CD14-positive monocyte (primary cell): Measurements from ENCODE around the gene TMEM215. TPM values are rescaled to one million over a fixed set of nuclear protein-coding genes. Genes with fewer than 3 reads are reported as not detected.

Source experiments
- DNase-seq, 3 donors: peaks; one replicate each; pipeline ENCODE4 v3.0.0-alpha.2; 2011 to 2022
- H2AFZ ChIP-seq: 2 replicates; pipeline ENCODE4 v1.6.0; 2012; ENCODE audit warnings: mild to moderate bottlenecking, low read depth, low read length, inconsistent platforms; ENCODE audit not compliant: insufficient read depth, poor library complexity, severe bottlenecking
- H3K27ac ChIP-seq, 2 donors: 1 replicate in 1 of 2; 2 replicates in 1 of 2; pipeline ENCODE4 v1.5.1; 2012 to 2013; ENCODE audit warnings: low read length in 2 of 2, control low read depth in 1 of 2, inconsistent platforms in 1 of 2, low read depth in 1 of 2, mild to moderate bottlenecking in 1 of 2
- H3K27me3 ChIP-seq, 2 donors: one replicate each; pipeline versions ENCODE4 v1.6.0 to v1.6.1; 2011 to 2013; ENCODE audit warnings: low read length in 2 of 2; ENCODE audit not compliant: control insufficient read depth in 2 of 2, insufficient read depth in 2 of 2
- H3K36me3 ChIP-seq, 2 donors: replicated peaks in 1 of 2; 1 replicate in 1 of 2; 2 replicates in 1 of 2; pipeline versions ENCODE4 v1.5.1 to v1.6.1; 2012 to 2013; ENCODE audit warnings: low read length in 2 of 2, control low read depth in 1 of 2, inconsistent platforms in 1 of 2, mild to moderate bottlenecking in 1 of 2; ENCODE audit not compliant: insufficient read depth in 2 of 2, control insufficient read depth in 1 of 2
- H3K4me1 ChIP-seq, 2 donors: 1 replicate in 1 of 2; 2 replicates in 1 of 2; pipeline versions ENCODE4 v1.5.1 to v1.6.1; 2012 to 2013; ENCODE audit warnings: low read length in 2 of 2, control low read depth in 1 of 2, inconsistent platforms in 1 of 2, mild to moderate bottlenecking in 1 of 2, moderate library complexity in 1 of 2; ENCODE audit not compliant: insufficient read depth in 2 of 2, control insufficient read depth in 1 of 2
- H3K4me2 ChIP-seq: replicated peaks from 2 replicates; pipeline ENCODE3; 2012; ENCODE audit warnings: low read length, moderate library complexity, mild to moderate bottlenecking; ENCODE audit not compliant: poor library complexity, severe bottlenecking; ENCODE audit errors: extremely low read depth
- H3K4me3 ChIP-seq, 3 experiments: fragments of 200-600 bp in 1 of 3; sonication (generic) in 1 of 3; replicated peaks in 1 of 3; 1 replicate in 2 of 3; 2 replicates in 1 of 3; pipeline ENCODE4 v1.5.1; 2011 to 2013; ENCODE audit warnings: low read length in 3 of 3, mild to moderate bottlenecking in 3 of 3, control low read depth in 2 of 3, low read depth in 2 of 3, inconsistent platforms in 1 of 3, moderate library complexity in 1 of 3
- H3K79me2 ChIP-seq: 2 replicates; pipeline ENCODE4 v1.6.0; 2012; ENCODE audit warnings: mild to moderate bottlenecking, control low read depth, inconsistent platforms, low read length, moderate library complexity; ENCODE audit not compliant: insufficient read depth
- H3K9ac ChIP-seq: 2 replicates; pipeline ENCODE4 v1.6.0; 2017; ENCODE audit warnings: low read length, mild to moderate bottlenecking; ENCODE audit not compliant: insufficient read depth, poor library complexity, severe bottlenecking
- H3K9me3 ChIP-seq, 2 donors: replicated peaks in 1 of 2; 1 replicate in 1 of 2; 2 replicates in 1 of 2; pipeline versions ENCODE4 v1.5.1 to v1.6.1; 2012 to 2013; ENCODE audit warnings: low read length in 2 of 2, control low read depth in 1 of 2; ENCODE audit not compliant: control insufficient read depth in 1 of 2, insufficient read depth in 1 of 2
- H4K20me1 ChIP-seq: 2 replicates; pipeline ENCODE4 v1.6.0; 2012; ENCODE audit warnings: mild to moderate bottlenecking, low read length, control low read depth, moderate library complexity; ENCODE audit not compliant: insufficient read depth
- H3K27ac Mint-ChIP-seq, 7 donors: one replicate each; pipeline ENCODE4 v1.8.0; 2020; ENCODE audit warnings: mild to moderate bottlenecking in 7 of 7, mixed read lengths in 7 of 7, moderate library complexity in 6 of 7, inconsistent platforms in 2 of 7
- H3K27me3 Mint-ChIP-seq, 3 donors: one replicate each; pipeline ENCODE4 v1.8.0; 2021 to 2022; ENCODE audit warnings: low read depth in 3 of 3, mild to moderate bottlenecking in 3 of 3, mixed read lengths in 3 of 3, moderate library complexity in 3 of 3, inconsistent platforms in 1 of 3
- H3K36me3 Mint-ChIP-seq, 2 donors: one replicate each; pipeline ENCODE4 v1.8.0; 2020; ENCODE audit warnings: mixed read lengths in 2 of 2, inconsistent platforms in 1 of 2, mild to moderate bottlenecking in 1 of 2
- H3K4me1 Mint-ChIP-seq: one replicate; pipeline ENCODE4 v1.8.0; 2020; ENCODE audit warnings: mild to moderate bottlenecking, mixed read lengths
- H3K4me3 Mint-ChIP-seq, 2 donors: one replicate each; pipeline ENCODE4 v1.8.0; 2020; ENCODE audit warnings: mild to moderate bottlenecking in 2 of 2, mixed read lengths in 2 of 2, moderate library complexity in 1 of 2
- H3K9me3 Mint-ChIP-seq, 7 donors: one replicate each; pipeline ENCODE4 v1.8.0; 2020 to 2022; ENCODE audit warnings: mixed read lengths in 7 of 7, mild to moderate bottlenecking in 6 of 7, moderate library complexity in 6 of 7, inconsistent platforms in 2 of 7
- CTCF ChIP-seq: fragments of 200-600 bp; IDR thresholded peaks from one replicate; pipeline ENCODE4 v1.8.0; 2022; ENCODE audit warnings: antibody characterized with exemption, mild to moderate bottlenecking
- WGBS: methylation state at CpG from one replicate; pipeline ENCODE4 v1.1.5; 2013; ENCODE audit warnings: missing lambda C conversion rate; ENCODE audit not compliant: insufficient coverage; 5-methylcytosine and 5-hydroxymethylcytosine counted together
- intact Hi-C, 2 donors: fragments of 100-400 bp; cut with micrococcal nuclease; formaldehyde crosslinking; loops; one replicate each; pipeline versions ENCODE4 v1.15.0 to v1.15.1; 2023
- polyA minus RNA-seq: library from RNA; depleted of rRNA, polyadenylated mRNA; stranded (reverse); fragments of >200 nt; gene quantifications from 2 replicates; pipeline ENCODE4 v1.2.3, GENCODE V29; 2012
- polyA plus RNA-seq, 3 donors: library from polyadenylated mRNA; depleted of rRNA in 1 of 3; unstranded in 2 of 3; stranded (reverse) in 1 of 3; fragments of 300-500 nt in 2 of 3; fragments of >200 nt in 1 of 3; fragmentation: Illumina TruSeq in 2 of 3; gene quantifications; 1 replicate in 2 of 3; 2 replicates in 1 of 3; pipeline ENCODE4 v1.2.3, GENCODE V29; 2012 to 2021
- total RNA-seq, 12 experiments: library from RNA in 1 of 12; stranded (reverse) in 1 of 12; fragments of 120-200 nt in 1 of 12; gene quantifications; one replicate each; pipeline ENCODE4 v1.2.4 and lab custom pipeline; 2013 to 2026; ENCODE audit warnings: mixed read lengths in 6 of 12, inconsistent platforms in 1 of 12

Gene TMEM215
- not detected for total RNA-seq (2013)
- not detected for polyA plus RNA-seq
- polyA minus RNA-seq, result 0.14 TPM in 1 of 2 replicates, not detected in the other
- 0 to 2.1 (median 0.08) reads per million in 11 experiments for total RNA-seq (lab: John Stamatoyannopoulos, UW)

- Mint-ChIP-seq H3K36me3 (no peaks in the 10 kb centered on the region), H3K9me3 (peaks cover 0 to 15% (median 2%) of the 10 kb centered on the region in 7 donors), H3K4me1 (no peaks in the 10 kb centered on the region), H3K4me3 (peak within 1 kb of the TSS in 1 of 2 donors; percentile 74), H3K27me3 (peaks cover 31 to 69% (median 62%) of the 10 kb centered on the region in 3 donors), H3K27ac (no peak within 1 kb of the TSS)
- Histone ChIP-seq H3K4me1 (no peaks in the 10 kb centered on the region), H4K20me1 (no peaks in the 10 kb centered on the region), H3K9ac (no peak within 1 kb of the TSS), H3K4me3 (no peak within 1 kb of the TSS), H2AFZ (no peak within 1 kb of the TSS), H3K9me3 (peaks cover 0 to 16% of the 10 kb centered on the region in 2 donors), H3K27me3 (peaks cover 38 to 64% of the 10 kb centered on the region in 2 donors), H3K27ac (no peak within 1 kb of the TSS), H3K79me2 (no peaks in the 10 kb centered on the region), H3K4me2 (no peak within 1 kb of the TSS), H3K36me3 (no peaks in the 10 kb centered on the region)
- TF ChIP-seq CTCF, result no peak
- DNase-seq, result no peak
- intact Hi-C loops, result no loop called here
- 1% methylated on average over 58 of the region's 59 CpGs for WGBS
Measured at GRCh38 chr9:32783168-32783891, at the start of gene TMEM215. Gene TMEM215, plus strand, starts transcription at chr9:32783540. Its CDS starts 644 bp downstream, at chr9:32784184.

GRCh38 chr9:32735476-32735875, 47.9 kb upstream of the TMEM215 start:
- Mint-ChIP-seq H3K4me1 (no peaks in the 10 kb centered on the region), H3K4me3 (no peak overlapping the region), H3K27me3 (peaks cover 0 to 2% (median 0%) of the 10 kb centered on the region in 3 donors), H3K27ac (no peak overlapping the region), H3K36me3 (no peaks in the 10 kb centered on the region), H3K9me3 (peaks cover 0 to 10% (median 3%) of the 10 kb centered on the region in 7 donors)
- no peak overlapping the region for H3K27ac ChIP-seq
- no peak for TF ChIP-seq CTCF
- H4K20me1 ChIP-seq, result no peaks in the 10 kb centered on the region
- H3K4me2 ChIP-seq, result no peak overlapping the region
- no peaks in the 10 kb centered on the region for H3K36me3 ChIP-seq
- intact Hi-C loops, result no loop called here
- no peak for DNase-seq
- no peaks in the 10 kb centered on the region for H3K27me3 ChIP-seq
- no peaks in the 10 kb centered on the region for H3K9me3 ChIP-seq
- WGBS, result 100% methylated on average over 2 of the region's 3 CpGs
- no peak overlapping the region for H3K9ac ChIP-seq
- H3K79me2 ChIP-seq, result no peaks in the 10 kb centered on the region
- H2AFZ ChIP-seq, result no peak overlapping the region
- no peak overlapping the region for H3K4me3 ChIP-seq
- H3K4me1 ChIP-seq, result no peaks in the 10 kb centered on the region
